HepG2 (cell line): Measurements from ENCODE around the gene SNX24. TPM values are rescaled to one million over a fixed set of nuclear protein-coding genes. Genes with fewer than 3 reads are reported as not detected.

Experiments
- ATAC-seq: fragments of 200-7000 bp; cut with Tn5 transposase; 3 replicates; pipeline ENCODE4 v1.9.1; 2020; ENCODE audit warnings: mild to moderate bottlenecking, moderate library complexity
- BruUV-seq: library from RNA; stranded (reverse); fragments of 400-500 nt; replicated peaks from 2 replicates; lab custom pipeline; 2021; lab: Mats Ljungman, UMichigan
- CTCF ChIA-PET: fragments of 300-600 bp; formaldehyde crosslinking; extraction: SDS; loops from one replicate; lab custom pipeline; 2021; ENCODE audit warnings: low total read pairs, inconsistent platforms, low intra/inter-chr PET ratio; lab: Yijun Ruan, JAX
- POLR2A ChIA-PET: fragments of 350-600 bp; sonication (Branson Sonifier 250); formaldehyde crosslinking; loops from one replicate; lab custom pipeline; 2020; ENCODE audit warnings: antibody characterized with exemption, inconsistent platforms; lab: Yijun Ruan, JAX
- DNase-seq: peaks from one replicate; pipeline ENCODE4 v3.0.0-alpha.2; 2015; ENCODE audit warnings: low spot score
- FAIRE-seq: peaks from 3 replicates; lab custom pipeline; 2011; peaks lifted over from hg19 to GRCh38; lab: Jason Lieb, UNC
- H2AFZ ChIP-seq: one replicate; pipeline ENCODE4 v1.6.1; 2011; ENCODE audit warnings: low read length, inconsistent platforms
- H3K27ac ChIP-seq: fragments of 300-600 bp; 3 replicates; pipeline ENCODE4 v1.8.0; 2011; ENCODE audit warnings: mixed run types, mild to moderate bottlenecking, mixed read lengths, low read length, inconsistent platforms; ENCODE audit not compliant: insufficient read depth; ENCODE audit errors: extremely low read length
- H3K27me3 ChIP-seq, 2 experiments: fragments of 200-600 bp in 1 of 2; 2 replicates in 1 of 2; 3 replicates in 1 of 2; pipeline versions ENCODE4 v1.6.0 to v1.8.0; 2011; ENCODE audit warnings: low read length in 2 of 2, mild to moderate bottlenecking in 2 of 2, moderate library complexity in 2 of 2, inconsistent platforms in 1 of 2; ENCODE audit not compliant: insufficient read depth in 2 of 2, control insufficient read depth in 1 of 2
- H3K36me3 ChIP-seq, 2 experiments: fragments of 200-600 bp in 1 of 2; replicated peaks in 1 of 2; 2 replicates in 1 of 2; 3 replicates in 1 of 2; pipeline versions ENCODE4 v1.5.1 to v1.8.0; 2011; ENCODE audit warnings: low read length in 2 of 2, inconsistent platforms in 1 of 2; ENCODE audit not compliant: insufficient read depth in 2 of 2, control insufficient read depth in 1 of 2
- H3K4me1 ChIP-seq: 2 replicates; pipeline ENCODE4 v1.5.1; 2012; ENCODE audit warnings: low read length, inconsistent platforms; ENCODE audit not compliant: insufficient read depth
- H3K4me2 ChIP-seq: 2 replicates; pipeline ENCODE4 v1.6.0; 2011; ENCODE audit warnings: low read depth, low read length, inconsistent platforms
- H3K4me3 ChIP-seq, 3 experiments: fragments of 200-600 bp in 1 of 3; sonication (generic), shearing (Covaris generic) in 1 of 3; replicated peaks in 1 of 3; 2 replicates each; pipeline ENCODE4 v1.5.1; 2011 to 2016; ENCODE audit warnings: low read length in 3 of 3, inconsistent platforms in 2 of 3, low read depth in 2 of 3, mild to moderate bottlenecking in 2 of 3, control low read depth in 1 of 3, mixed read lengths in 1 of 3; ENCODE audit not compliant: insufficient read depth in 1 of 3
- H3K79me2 ChIP-seq: one replicate; pipeline ENCODE4 v1.6.1; 2011; ENCODE audit warnings: low read length, inconsistent platforms; ENCODE audit not compliant: insufficient read depth
- H3K9ac ChIP-seq: 2 replicates; pipeline ENCODE4 v1.6.0; 2011; ENCODE audit warnings: mild to moderate bottlenecking, low read depth, low read length, inconsistent platforms; ENCODE audit not compliant: insufficient read depth
- H3K9me3 ChIP-seq: 2 replicates; pipeline ENCODE4 v1.5.1; 2012; ENCODE audit warnings: mild to moderate bottlenecking, low read length
- H4K20me1 ChIP-seq: 2 replicates; pipeline ENCODE4 v1.6.0; 2011; ENCODE audit warnings: inconsistent platforms, mild to moderate bottlenecking, low read length, moderate library complexity; ENCODE audit not compliant: insufficient read depth
- ARNT ChIP-seq: fragments of 450-650 bp; IDR thresholded peaks from 2 replicates; pipeline ENCODE4 v1.6.1; 2017
- ESRRA ChIP-seq: sonication (generic); formaldehyde crosslinking; IDR thresholded peaks from 2 replicates; pipeline ENCODE4 v1.5.1; 2020; ENCODE audit warnings: mild to moderate bottlenecking, low read depth, missing genetic modification reagents
- FOXP1 ChIP-seq, 2 experiments: fragments of 450-650 bp in 1 of 2; IDR thresholded peaks; 2 replicates each; pipeline ENCODE4 v1.6.1; 2017 to 2018; ENCODE audit warnings: antibody characterized with exemption in 1 of 2
- JUND ChIP-seq: sonication (generic); formaldehyde crosslinking; IDR thresholded peaks from 2 replicates; pipeline ENCODE4 v1.8.0; 2022; ENCODE audit warnings: mild to moderate bottlenecking, missing genetic modification reagents
- KDM1A ChIP-seq: IDR thresholded peaks from 2 replicates; pipeline ENCODE4 v1.6.1; 2016; ENCODE audit warnings: missing compliant biosample characterization
- LCORL ChIP-seq, 2 experiments: fragments of 450-650 bp in 1 of 2; sonication (generic) in 1 of 2; formaldehyde crosslinking in 1 of 2; IDR thresholded peaks; 2 replicates each; pipeline versions ENCODE4 v1.5.0 to v1.6.1; 2017 to 2020; ENCODE audit warnings: antibody characterized with exemption in 1 of 2, missing genetic modification reagents in 1 of 2
- PHF21A ChIP-seq: sonication (generic); formaldehyde crosslinking; IDR thresholded peaks from 2 replicates; pipeline ENCODE4 v1.5.0; 2020; ENCODE audit warnings: mild to moderate bottlenecking, missing genetic modification reagents
- POLR2A ChIP-seq, 2 experiments: IDR thresholded peaks; 2 replicates each; pipeline ENCODE4 v1.6.1; 2011; ENCODE audit warnings: low read depth in 2 of 2, low read length in 2 of 2, mild to moderate bottlenecking in 1 of 2, moderate library complexity in 1 of 2; ENCODE audit not compliant: insufficient read depth in 1 of 2
- RFX5 ChIP-seq: IDR thresholded peaks from 2 replicates; pipeline ENCODE4 v1.6.1; 2011; ENCODE audit warnings: low read depth, low read length, improper control_type of control experiment
- TGIF2 ChIP-seq: IDR thresholded peaks from 2 replicates; pipeline ENCODE4 v1.6.1; 2016; ENCODE audit warnings: control low read depth, missing compliant biosample characterization
- ZFP36L2 ChIP-seq: sonication (generic); formaldehyde crosslinking; IDR thresholded peaks from 2 replicates; pipeline ENCODE4 v1.4.0; 2020; ENCODE audit warnings: missing genetic modification reagents
- ZMYM4 ChIP-seq: sonication (generic); formaldehyde crosslinking; IDR thresholded peaks from 2 replicates; pipeline ENCODE4 v1.8.1; 2023; ENCODE audit warnings: mild to moderate bottlenecking, missing genetic modification reagents
- ZNF441 ChIP-seq: sonication (generic); formaldehyde crosslinking; IDR thresholded peaks from 2 replicates; pipeline ENCODE4 v1.7.0; 2021; ENCODE audit warnings: missing genetic modification reagents, borderline replicate concordance
- ZNF501 ChIP-seq: sonication (generic); formaldehyde crosslinking; IDR thresholded peaks from 2 replicates; pipeline ENCODE4 v1.5.1; 2020; ENCODE audit warnings: mild to moderate bottlenecking, moderate library complexity, missing genetic modification reagents
- ZNF75D ChIP-seq: sonication (generic); formaldehyde crosslinking; IDR thresholded peaks from 2 replicates; pipeline ENCODE4 v1.8.1; 2023; ENCODE audit warnings: missing genetic modification reagents, mild to moderate bottlenecking, borderline replicate concordance
- WGBS: methylation state at CpG from one replicate; pipeline ENCODE4 v1.1.6; 2017; ENCODE audit warnings: low lambda C conversion rate; 5-methylcytosine and 5-hydroxymethylcytosine counted together
- in situ Hi-C: cut with HindIII; loops from 2 replicates; pipeline ENCODE4 v1.10.0; 2017; ENCODE audit warnings: low pct_unique_long_range_greater_than_20kb; ENCODE audit not compliant: extremely low pct_ligation_motif_present
- intact Hi-C: fragments of 100-400 bp; cut with micrococcal nuclease; formaldehyde crosslinking; loops from one replicate; pipeline ENCODE4 v1.10.0; 2022; ENCODE audit not compliant: unreplicated experiment
- polyA plus RNA-seq, 8 experiments: library from polyadenylated mRNA; depleted of rRNA in 3 of 8; stranded (reverse) in 7 of 8; unstranded in 1 of 8; fragments of >200 nt; fragmentation: Illumina TruSeq in 4 of 8; extraction: Trizol in 4 of 8; gene quantifications; 2 replicates each; pipeline versions ENCODE4 v1.2.1 to v1.2.3, GENCODE V29; 2011 to 2016; ENCODE audit warnings: low read depth in 4 of 8, missing spikeins in 1 of 8, mixed read lengths in 1 of 8; ENCODE audit not compliant: insufficient read depth in 1 of 8
- total RNA-seq, 5 experiments: library from RNA; depleted of rRNA; stranded (reverse); fragments of >200 nt; fragmentation: Illumina TruSeq; extraction: Trizol; gene quantifications; 2 replicates each; pipeline ENCODE4 v1.2.3, GENCODE V29; 2016; ENCODE audit warnings: low read depth in 1 of 5
- TF ChIP-seq, protein P1 (sequence below): IDR thresholded peaks from 2 replicates; pipeline ENCODE4 v1.6.1; 2016; ENCODE audit warnings: missing genetic modification reagents, missing compliant biosample characterization

SNX24 gene
- total and polyA plus RNA-seq, 2 of the 13 experiments (the other 11 are each of a cell fraction or from before 2014, with no cell fraction given) = 7.2 to 23.7 TPM

GRCh38 chr5:122941737-122942136 lies 96.3 kb downstream of the SNX24 start (continued):
- TF ChIP-seq ZNF441 (CRISPR knock-in tag) (no peak), PHF21A (no peak)

DNA sequence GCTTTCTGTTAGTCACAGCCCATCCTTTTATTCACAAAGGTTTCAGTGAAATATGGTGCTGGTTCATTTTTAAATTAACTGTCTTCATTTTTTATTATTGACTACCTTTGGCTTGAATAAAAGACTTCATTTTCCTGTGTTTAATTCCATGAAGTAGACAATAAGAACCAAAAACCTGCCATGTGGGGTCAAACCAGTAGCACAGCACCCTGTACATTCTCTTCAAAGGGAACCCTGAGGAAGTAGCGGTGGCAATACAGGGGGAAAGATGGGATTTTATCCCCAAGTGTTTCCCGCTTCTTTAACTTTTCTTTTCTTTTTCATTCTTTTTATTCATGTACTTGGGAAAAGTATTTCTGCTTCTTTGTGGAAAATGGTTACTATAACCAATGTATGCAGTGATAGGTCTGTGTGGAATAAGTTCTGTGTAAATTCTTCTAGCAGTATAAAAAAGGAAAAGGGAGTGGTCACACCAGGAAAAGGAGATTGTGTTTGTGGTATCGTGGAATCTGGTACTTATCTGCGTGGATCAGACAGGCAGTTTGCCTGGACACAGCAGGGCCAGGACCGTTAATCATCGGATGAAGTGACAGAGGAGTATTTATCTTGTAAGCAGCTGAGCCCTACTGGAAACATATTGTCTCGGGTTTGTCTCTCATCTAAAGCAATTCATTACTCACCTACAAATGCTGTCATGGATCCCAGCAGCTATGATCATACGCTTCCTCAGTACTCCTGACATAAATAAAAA lies 96.9 kb downstream of the SNX24 start:
- peaks cover 3% of the 10 kb centered on the region in 2 experiments; a peak in 2 of 5 replicates for H3K36me3 ChIP-seq
- in situ Hi-C loops = no loop called here
- H3K4me2 ChIP-seq = no peak overlapping the region
- H4K20me1 ChIP-seq = no peaks in the 10 kb centered on the region
- no peak for TF ChIP-seq FOXP1 (IDR thresholded peaks at IDR 0.05)
- no peak for TF ChIP-seq FOXP1 (CRISPR knock-in tag; IDR thresholded peaks at IDR 0.05)
- no peak for TF ChIP-seq ZMYM4 (CRISPR knock-in tag)
- no peak for TF ChIP-seq TGIF2 (CRISPR knock-in tag)
- no peak for TF ChIP-seq ESRRA (CRISPR knock-in tag)
- no peak for TF ChIP-seq RFX5
- TF ChIP-seq ARNT = no peak
- TF ChIP-seq ZNF501 (CRISPR knock-in tag) = no peak
- no peak for TF ChIP-seq ZNF75D (CRISPR knock-in tag)
- no peak for TF ChIP-seq ZFP36L2 (CRISPR knock-in tag)
- TF ChIP-seq, protein P1, sequence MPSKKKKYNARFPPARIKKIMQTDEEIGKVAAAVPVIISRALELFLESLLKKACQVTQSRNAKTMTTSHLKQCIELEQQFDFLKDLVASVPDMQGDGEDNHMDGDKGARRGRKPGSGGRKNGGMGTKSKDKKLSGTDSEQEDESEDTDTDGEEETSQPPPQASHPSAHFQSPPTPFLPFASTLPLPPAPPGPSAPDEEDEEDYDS = no peak
- TF ChIP-seq LCORL (IDR thresholded peaks at IDR 0.05) = no peak
- TF ChIP-seq LCORL (CRISPR knock-in tag; IDR thresholded peaks at IDR 0.05) = no peak
- no peak for TF ChIP-seq JUND (CRISPR knock-in tag)
- no peak for TF ChIP-seq KDM1A (CRISPR knock-in tag)
- no peak for TF ChIP-seq POLR2A (IDR thresholded peaks at IDR 0.05; ENCODE audit: insufficient read depth in 1 of 2, low read depth in 2 of 2, low read length in 2 of 2)
- H2AFZ ChIP-seq = no peak overlapping the region
- H3K27ac ChIP-seq = no peak overlapping the region
- FAIRE-seq = no peak
- no peak for ATAC-seq
- H3K79me2 ChIP-seq = no peaks in the 10 kb centered on the region
- intact Hi-C loops = no loop called here
- H3K9me3 ChIP-seq = no peaks in the 10 kb centered on the region
- ChIA-PET CTCF (no interaction called here), POLR2A (no interaction called here)
- no peak for DNase-seq
- WGBS = 98% methylated on average over 8 of the region's 8 CpGs
- no peaks in the 10 kb centered on the region for H3K27me3 ChIP-seq
- no peaks in the 10 kb centered on the region for H3K4me1 ChIP-seq
- H3K4me3 ChIP-seq = no peak overlapping the region
- no peak overlapping the region for H3K9ac ChIP-seq
- no TSS peak for BruUV-seq
